Stimulated activated CD4-positive, alpha-beta T cell treated with anti-CD3 and anti-CD28 coated beads, TNF-alpha, amount 100 ng/mL, for 1 hour (primary cell): ENCODE results near the gene COMMD2.

Source experiments
- DNase-seq, 3 donors: peaks; one replicate each; pipeline ENCODE4 v3.0.0-alpha.2; 2020; ENCODE audit warnings: low read depth in 3 of 3, low spot score in 1 of 3

Gene COMMD2

GRCh38 chr3:149705416-149705815 is 46.9 kb downstream of the COMMD2 start:
- DNase-seq, result no peak

- no peak for DNase-seq
These were observed 48.8 kb downstream of the COMMD2 start for GRCh38 chr3:149703466-149703865.

GRCh38 chr3:149702691-149703441 is 49.4 kb downstream of the COMMD2 start:
- DNase-seq, result no peak

- no peak for DNase-seq
These were observed 50.3 kb downstream of the COMMD2 start for GRCh38 chr3:149701977-149702350.

GRCh38 chr3:149701206-149701976 is 50.9 kb downstream of the COMMD2 start:
- DNase-seq, result no peak
